Esophagus muscularis mucosa (tissue), 4 donors: Measurements from ENCODE around the gene DENND1B.
"Not testable (repeated sequence)": the region's sequence is repeated elsewhere in the genome, so short reads cannot be mapped to it uniquely, and the experiment has no call there.

Source experiments
- EP300 ChIP-seq: sonication (generic); formaldehyde crosslinking; IDR thresholded peaks from one replicate; pipeline ENCODE4 v1.6.1; 2017; ENCODE audit warnings: antibody characterized with exemption
- POLR2A ChIP-seq: fragments of 450-650 bp; IDR thresholded peaks from one replicate; pipeline ENCODE4 v1.6.1; 2017; ENCODE audit warnings: antibody characterized with exemption, moderate library complexity, mild to moderate bottlenecking, low read depth
- TF ChIP-seq, protein P1 (sequence below), 3 experiments: fragments of 200-600 bp in 2 of 3; fragments of 450-650 bp in 1 of 3; sonication (generic) in 2 of 3; IDR thresholded peaks; one replicate each; pipeline ENCODE4 v1.5.1; 2017 to 2019; ENCODE audit warnings: antibody characterized with exemption in 3 of 3, mild to moderate bottlenecking in 2 of 3, moderate library complexity in 1 of 3

DNA sequence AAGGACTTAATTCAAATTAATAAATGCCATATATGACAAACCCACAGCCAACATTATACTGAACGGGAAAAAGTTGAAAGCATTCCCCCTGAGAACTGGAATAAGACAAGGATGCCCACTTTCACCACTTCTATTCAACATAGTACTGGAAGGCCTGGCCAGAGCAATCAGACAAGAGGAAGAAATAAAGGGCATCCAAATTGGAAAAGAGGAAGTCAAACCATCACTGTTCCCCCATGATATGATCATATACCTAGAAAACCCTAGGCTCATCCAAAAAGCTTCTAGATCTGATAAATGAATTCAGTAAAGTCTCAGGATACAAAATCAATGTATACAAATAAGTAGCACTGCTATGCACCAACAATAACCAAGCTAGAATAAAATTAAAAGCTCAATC, 283.8 kb downstream of the DENND1B start:
- TF ChIP-seq, protein P1, sequence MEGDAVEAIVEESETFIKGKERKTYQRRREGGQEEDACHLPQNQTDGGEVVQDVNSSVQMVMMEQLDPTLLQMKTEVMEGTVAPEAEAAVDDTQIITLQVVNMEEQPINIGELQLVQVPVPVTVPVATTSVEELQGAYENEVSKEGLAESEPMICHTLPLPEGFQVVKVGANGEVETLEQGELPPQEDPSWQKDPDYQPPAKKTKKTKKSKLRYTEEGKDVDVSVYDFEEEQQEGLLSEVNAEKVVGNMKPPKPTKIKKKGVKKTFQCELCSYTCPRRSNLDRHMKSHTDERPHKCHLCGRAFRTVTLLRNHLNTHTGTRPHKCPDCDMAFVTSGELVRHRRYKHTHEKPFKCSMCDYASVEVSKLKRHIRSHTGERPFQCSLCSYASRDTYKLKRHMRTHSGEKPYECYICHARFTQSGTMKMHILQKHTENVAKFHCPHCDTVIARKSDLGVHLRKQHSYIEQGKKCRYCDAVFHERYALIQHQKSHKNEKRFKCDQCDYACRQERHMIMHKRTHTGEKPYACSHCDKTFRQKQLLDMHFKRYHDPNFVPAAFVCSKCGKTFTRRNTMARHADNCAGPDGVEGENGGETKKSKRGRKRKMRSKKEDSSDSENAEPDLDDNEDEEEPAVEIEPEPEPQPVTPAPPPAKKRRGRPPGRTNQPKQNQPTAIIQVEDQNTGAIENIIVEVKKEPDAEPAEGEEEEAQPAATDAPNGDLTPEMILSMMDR (IDR thresholded peaks at IDR 0.05): not testable (repeated sequence)
- TF ChIP-seq EP300, POLR2A: not testable (repeated sequence)
